Frontal cortex (tissue), 4 donors: Measurements from ENCODE around the gene SUN2. TPM values are rescaled to one million over a fixed set of nuclear protein-coding genes. Genes with fewer than 3 reads are reported as not detected.
A peak's percentile ranks its signal among the peaks of the same experiment; 100 is the strongest.

Source experiments
- DNase-seq, 2 donors: peaks; one replicate each; pipeline ENCODE4 v3.0.0; 2012; ENCODE audit warnings: low spot score in 2 of 2
- FAIRE-seq: peaks from 2 replicates; lab custom pipeline; 2012; peaks lifted over from hg19 to GRCh38; lab: Jason Lieb, UNC
- total RNA-seq: library from RNA; depleted of rRNA; stranded (reverse); fragments of >200 nt; gene quantifications from one replicate; pipeline ENCODE4 v1.2.3, GENCODE V29; 2014
- donor health status: control.
- donor health status: control.
- donor health status: control.

SUN2 gene
- total RNA-seq, 1 donor from 2014 or later: 78.7 TPM

DNA sequence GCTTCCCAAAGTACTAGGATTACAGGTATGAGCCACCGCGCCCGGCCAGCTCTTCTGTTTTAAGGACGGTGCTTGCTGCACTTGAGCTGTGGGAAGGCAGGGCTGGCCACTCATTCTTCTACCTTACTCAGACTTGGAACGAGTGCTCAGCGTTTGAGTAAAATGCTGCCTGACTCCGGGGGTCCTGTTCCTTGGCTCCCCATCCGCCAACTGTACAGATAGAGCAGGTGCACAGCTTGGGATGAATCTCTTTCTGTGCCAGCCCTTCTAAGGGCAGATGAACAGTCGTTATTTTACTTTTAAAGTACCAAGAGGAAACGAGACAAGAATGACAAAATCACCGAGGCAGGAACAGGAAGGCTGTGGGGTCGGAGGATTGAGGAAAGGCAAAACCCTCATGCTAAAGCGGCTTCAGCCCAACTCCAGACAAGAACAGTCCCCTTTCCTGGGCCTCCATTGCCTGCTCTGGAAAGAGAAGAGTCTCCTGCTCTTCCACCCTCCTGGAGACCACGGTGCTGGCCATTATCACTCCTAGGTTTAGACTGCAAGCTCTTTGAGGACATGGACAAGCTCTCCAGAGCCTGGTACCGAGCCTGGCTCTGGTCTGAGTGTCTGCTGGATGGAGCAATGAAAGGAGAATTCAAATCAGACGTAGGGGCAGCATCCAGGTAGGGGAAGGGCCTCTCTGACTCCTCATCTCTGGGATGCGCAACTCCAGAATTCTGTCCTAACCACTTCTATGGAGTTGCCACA is 1.1 kb upstream of the SUN2 start:
- DNase-seq: no peak
- no peak for FAIRE-seq

DNA sequence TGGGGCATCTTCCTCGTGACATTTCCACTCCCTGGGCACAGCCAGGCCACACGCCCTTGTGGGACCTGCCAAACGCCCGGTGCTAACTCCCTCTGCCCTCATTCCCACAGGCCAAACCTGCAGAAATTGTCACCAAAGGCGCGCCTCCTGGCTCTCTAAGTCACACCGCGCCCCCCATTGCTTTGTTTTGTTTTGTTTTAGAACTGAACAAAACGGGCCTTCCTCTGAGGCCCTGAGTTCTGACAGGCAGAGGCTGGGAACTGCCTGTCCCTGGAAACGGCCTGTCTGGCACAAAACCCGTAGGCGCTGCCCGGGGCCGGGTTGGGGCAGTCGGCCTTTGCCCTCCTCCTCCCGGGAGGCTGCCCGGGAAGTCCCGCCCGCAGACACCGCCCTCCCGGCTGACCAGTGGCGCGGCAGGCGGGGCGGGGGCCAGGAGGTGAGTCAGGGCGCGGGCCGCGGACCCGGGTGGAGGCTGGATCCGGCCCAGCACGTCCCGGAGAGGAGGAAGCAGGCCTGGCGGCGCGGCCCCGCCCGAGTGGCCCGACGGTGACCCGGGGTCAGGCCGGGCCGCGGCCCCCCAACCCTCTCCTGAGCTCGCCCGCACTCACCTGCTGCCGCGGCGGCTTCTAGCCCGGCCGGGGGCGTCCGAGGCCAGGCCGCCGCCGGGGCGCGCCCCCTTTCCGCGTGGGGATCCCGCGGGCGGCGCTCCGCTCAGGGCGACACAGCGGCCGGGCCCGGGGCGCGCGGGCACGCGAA is 465 bp downstream of the SUN2 start:
- no peak for FAIRE-seq
- peak; percentile 86 to 92 for DNase-seq

DNA sequence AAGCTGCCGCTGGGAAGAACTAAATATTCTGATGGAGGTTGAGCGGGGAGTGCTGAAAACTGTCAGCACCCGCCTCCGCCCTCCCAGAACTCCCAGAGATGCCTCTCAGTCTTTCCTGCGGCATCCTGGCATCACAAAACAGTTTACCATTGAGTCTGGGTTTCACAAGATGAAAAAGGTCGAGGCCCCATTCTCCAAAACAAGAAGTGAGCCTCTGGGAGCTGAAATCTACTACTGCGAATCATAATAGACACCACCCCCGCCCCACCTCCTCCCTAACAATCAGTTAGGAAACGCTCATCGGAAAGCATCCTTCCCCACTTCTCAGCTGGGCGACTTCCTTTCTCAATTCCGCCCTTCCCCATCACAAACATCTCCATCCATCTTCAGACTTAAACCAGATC is 1.0 kb downstream of the SUN2 start:
- DNase-seq (peak in 1 of 2 donors; percentile 62), FAIRE-seq (no peak)

DNA sequence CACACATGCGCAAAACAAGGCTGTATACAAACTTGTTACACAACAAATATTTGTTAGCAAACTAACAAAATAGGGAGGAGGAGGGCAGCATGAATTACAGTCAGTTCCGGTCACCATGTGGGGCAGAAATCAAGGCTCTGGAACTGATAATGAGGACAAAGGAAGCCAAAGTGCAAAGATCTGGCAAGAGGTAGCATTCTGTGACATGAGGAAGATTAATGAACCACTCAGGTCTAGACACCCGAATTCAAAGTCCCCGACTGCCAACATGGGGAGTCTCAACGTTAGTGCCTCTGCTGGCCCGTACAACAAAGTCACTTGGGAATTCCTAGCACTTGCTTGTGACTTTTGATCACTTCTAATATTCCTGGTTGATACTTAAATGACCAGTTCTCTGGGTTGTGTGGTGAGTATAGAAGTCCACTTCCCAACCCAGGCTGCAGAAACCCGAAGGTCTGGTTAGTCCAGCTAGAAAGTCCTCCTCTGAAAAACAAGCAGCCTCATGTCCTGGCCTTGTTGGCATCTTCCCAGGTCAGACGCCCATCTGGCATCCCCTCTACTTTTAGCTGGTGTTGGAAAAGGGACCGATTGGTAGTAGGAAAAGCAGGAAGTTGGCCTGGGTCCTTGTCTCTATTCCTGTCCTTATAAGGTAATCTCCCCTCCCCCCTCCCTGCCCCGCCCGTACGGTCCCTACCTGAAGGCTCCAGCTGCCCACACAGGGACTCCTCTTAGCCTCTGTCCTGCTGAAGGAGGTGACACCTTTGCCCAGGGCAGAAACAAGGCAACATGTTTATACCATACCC is 1.6 kb downstream of the SUN2 start:
- DNase-seq (no peak), FAIRE-seq (no peak)

DNA sequence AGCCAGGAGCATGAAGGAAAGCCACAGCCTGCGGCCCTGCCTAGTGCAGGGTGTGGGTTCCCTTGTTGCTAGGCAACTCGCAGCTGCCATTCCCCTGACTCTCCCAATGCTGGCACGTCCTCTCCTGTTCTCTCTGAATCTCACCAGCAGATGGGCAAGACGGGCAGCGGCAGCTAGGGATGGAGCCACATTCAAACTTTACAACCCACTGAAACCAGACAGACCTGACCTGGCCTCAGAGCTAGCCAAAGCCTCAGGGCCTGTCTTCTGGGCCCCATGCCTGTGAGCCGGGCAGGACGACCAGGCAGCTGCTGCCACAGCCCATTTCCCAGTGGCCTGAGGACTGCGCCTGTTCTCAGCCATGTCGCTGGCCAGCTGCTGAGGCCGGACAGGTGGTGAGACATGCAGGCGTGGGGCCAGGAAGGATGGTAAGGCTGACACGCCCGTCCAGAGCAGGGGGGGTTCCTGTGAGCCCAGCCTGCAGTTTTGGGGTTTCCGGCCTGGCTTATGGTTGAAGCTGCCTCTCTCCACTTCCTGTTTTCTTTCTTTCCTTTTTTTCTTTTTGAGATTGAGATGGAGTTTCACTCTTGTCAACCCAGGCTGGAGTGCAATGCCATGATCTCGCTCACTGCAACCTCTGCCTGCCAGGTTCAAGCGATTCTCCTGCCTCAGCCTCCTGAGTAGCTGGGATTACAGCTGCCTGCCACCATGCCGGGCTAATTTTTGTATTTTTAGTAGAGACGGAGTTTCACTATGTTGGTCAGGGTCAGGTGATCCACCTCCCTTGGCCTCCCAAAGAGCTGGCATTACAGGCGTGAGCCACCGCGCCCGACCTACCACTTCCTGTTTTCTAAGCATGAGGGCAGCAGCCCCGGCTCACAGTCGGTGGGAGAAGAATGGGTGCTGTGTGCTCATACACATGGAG is 4.1 kb downstream of the SUN2 start:
- FAIRE-seq (no peak), DNase-seq (no peak)

DNA sequence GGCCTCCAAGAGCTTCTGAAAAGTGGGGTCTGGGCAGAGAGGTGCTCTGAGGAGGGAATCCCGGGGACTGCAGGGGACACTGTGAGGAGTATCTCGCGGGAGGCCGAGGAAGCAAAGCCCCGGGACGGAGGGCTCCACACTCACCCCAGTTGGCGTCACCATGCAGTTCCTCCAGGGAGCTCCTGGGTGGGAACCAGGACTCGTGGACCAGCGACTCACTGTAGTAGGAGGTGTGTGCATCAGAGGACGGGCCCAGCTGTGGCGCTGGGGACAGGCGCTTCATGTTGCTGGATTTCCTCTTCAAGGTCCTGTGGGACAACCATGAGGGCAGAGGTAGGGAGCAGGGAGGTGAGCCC is 4.8 kb downstream of the SUN2 start:
- DNase-seq (no peak), FAIRE-seq (no peak)

DNA sequence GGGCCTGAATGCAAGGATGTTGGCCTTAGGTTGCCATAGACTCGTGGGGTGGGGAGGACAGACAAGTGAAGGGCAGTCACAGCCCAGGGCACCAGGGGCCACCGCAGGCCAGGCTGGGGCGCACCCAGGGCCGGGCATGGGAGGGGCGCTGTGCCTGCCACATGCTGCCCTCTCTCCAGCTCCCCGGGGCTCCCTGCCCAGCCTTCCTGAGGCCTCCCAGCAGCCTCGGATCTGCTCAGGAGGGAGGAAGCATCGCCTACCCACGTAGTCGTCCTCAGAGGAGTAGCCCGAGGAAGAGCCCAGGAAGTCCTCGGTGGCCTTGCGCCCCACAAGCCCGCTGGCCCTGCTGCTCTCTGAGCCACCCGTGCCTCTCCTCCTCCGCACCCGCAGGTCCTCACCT is 5.2 kb downstream of the SUN2 start:
- FAIRE-seq: no peak
- DNase-seq: no peak

DNA sequence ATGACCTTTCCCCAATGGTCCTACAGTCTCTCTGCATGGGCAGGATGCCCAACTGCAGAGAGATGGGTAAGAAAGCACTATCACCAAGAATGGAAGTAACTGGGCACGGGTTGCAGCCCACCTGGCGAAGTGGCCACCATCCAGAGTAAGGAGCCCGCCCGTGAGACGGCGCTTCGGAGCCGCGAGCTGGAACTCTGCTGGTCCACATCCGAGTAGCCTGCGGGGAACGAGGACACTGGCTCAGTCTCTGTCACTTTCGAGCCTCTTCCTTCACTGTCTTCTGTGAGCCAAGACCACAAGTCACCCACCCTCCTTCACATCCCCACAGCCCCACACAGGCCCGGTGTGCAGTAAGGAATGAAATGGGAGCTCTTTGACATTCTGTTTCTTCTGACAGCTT is 5.7 kb downstream of the SUN2 start:
- FAIRE-seq: no peak

DNA sequence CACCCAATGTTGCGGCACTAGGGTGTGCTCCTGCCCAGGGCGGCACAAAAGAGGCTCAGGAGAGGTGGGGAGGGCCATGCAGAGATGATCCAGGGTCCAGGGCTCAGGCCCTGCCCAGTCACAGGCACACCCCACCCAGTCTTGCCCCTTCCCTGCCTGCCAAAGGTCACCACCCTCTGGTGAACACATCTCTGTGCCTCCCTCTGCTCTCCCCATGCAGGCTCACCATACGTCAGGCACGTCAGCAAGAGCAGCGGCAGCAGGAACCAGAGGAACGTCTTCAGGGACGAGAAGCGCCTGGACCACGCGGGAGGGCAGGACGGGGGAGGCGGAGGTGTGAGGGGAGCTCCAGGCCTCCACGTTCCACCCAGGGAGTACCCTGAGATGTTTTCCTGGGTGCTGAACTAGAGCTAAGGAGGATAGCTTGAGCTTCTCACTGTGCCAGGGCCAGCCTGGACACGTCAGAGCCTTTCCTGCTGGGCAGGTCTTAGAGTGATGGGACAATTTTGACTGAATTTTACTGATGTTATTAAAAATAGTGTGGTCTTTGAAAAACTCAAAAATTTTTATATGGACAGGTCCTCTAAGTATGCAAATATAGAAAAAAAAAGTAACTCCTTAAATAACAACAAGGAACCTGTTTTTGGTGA is 7.2 kb downstream of the SUN2 start:
- FAIRE-seq (no peak), DNase-seq (no peak)

More for the DNA sequence above, 5.7 kb downstream of the SUN2 start:
- no peak for DNase-seq

DNA sequence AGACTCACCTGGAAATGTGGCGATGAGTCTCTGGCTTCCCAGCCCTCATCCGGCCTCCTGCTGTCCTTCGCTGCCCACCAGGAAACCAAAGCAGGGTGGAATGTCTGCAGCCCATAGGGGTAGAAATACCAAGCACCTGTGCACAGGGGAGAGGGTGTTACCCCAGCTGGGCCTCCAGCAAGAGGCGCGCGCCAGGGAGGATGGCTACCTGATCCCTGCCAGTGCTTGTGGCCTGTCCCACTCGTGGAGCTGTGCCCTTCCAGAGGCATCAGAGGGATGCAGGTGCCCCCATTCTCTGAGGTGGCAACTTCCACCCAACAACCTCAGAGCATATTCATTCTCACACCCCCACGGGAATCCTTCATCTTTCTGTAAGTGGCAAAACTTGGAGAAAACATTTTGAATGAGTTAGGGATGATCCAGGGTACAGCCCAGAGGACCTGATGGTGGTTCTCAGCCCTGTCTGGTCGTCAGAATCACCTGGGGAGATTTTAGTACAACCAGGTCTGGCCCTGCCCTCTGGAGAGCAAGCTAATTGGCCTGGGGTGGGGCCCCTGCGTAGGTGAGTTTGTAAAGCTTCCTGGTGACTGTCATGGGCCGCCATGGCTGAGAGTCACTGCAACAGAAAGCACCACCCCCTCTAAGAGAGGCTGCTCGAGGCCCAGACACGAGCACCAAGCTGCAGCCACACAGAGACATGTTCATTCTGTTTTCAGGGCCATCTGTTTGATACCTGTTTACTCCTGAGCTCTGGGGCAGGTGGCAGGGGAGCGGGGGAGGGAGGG is 9.9 kb downstream of the SUN2 start:
- DNase-seq (no peak), FAIRE-seq (no peak)

DNA sequence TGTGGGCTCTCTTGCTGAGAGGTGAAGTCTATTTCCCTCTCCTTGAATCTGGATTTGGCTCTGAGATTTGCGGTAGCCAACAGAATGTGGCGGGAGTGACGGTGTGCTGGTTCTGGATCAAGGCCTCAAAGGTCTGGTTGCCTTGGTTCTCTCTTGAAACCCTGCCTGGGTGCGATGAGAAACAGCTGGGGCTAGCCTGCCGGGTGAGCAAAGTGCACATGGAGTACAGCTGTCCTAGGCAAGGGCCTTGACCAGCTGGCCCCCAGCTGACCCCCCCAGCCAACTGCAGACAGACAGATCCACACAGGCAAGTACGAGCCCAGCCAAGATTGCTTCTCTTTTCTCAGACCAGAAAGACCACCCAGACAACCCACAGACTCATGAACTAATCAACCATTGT is 10.8 kb downstream of the SUN2 start:
- DNase-seq (no peak), FAIRE-seq (no peak)

DNA sequence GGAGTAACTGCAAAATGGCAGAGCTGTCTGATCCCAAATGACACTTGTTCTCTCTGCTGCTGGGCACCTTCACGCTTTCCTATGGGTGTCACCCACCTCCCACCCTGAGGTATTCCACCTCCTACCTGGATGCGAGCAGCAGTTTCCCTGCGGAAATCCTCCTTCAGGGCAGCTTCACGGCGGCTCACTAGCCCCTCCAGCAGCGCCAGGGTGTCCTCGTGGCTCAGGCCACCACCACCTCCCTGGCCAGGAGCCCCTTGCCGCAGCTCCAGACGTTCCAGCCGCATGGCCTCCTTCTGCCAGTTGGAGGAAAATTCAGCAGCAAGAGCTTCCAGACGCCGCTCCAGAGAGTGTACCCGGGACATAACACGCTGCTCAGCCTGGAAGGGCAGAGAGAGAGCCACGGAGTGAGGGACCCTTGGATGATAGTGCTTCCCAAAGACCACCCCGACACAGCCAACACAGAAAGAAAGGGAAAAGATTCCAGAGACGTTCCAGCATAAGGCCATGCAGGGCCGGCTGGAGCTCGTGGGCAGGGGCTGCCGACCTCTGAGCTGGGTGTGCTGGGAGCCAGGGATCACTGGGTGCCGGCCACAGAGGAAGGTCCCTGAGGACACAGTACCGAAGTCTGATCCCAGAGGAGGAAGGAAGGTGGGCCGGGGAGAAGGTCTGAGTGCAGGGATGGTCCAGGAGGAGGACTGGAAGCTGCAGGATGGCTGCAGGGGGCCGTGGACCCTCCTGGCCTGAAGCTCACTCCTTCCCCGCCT is 13.4 kb downstream of the SUN2 start:
- FAIRE-seq: no peak

DNA sequence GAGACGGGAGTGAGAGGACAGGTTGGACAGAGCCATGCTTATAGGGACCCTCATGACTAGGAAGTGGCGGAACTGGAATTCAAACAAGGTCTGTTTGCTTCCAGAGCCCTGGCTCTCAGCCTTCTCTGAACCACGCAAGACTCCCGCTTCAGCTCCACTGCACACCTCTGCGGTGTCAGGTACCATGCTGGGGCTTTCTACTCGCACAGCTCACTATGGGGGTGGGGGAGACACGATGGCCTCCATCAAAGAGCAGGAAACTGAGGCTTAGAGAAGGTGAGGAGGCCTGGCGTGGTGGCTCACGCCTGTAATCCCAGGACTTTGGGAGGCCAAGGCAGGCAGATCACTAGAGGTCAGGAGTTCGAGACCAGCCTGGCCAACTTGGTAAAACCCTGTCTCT is 14.2 kb downstream of the SUN2 start:
- DNase-seq: no peak
- FAIRE-seq: no peak

More for the DNA sequence above, 13.4 kb downstream of the SUN2 start:
- no peak for DNase-seq

DNA sequence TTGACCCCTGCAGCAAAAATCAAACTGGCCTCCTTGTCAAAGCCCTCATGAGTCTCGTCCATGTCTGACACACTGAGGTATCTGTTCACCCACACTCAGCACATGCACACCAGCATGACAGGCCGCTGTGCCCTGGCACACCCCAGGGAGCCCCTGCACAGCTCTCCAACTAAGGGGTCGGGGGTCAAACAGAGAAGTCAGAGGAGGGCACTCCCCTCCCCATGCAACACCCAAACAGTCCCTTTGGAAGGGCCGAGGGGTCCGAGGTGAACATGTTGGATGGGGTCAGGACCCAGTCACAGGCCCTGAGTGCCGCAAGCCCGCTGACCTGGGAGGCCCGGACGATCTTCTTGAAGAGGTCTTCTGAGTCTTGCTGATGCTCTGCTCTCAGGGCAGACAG is 14.6 kb downstream of the SUN2 start:
- DNase-seq (no peak), FAIRE-seq (no peak)

DNA sequence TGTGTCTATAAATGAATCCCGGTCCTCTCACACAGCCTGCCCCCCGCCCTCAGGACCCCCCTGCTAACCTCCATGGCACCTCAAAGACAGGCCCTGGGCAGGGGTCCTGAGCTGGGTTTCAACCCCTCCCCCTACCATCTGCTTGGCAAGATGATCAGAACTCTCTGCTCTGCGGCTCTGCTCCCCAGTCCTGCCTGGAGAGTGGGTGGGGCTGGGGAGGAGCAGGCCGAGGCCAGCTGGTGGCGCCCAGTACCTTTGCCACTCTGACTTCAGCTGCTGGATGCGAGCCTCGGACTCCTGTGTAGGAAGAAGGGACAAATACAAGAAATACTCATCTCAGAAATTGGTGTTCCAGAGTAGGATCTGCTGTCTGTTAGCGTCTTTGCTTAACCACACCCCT is 15.0 kb downstream of the SUN2 start:
- FAIRE-seq (no peak), DNase-seq (no peak)

DNA sequence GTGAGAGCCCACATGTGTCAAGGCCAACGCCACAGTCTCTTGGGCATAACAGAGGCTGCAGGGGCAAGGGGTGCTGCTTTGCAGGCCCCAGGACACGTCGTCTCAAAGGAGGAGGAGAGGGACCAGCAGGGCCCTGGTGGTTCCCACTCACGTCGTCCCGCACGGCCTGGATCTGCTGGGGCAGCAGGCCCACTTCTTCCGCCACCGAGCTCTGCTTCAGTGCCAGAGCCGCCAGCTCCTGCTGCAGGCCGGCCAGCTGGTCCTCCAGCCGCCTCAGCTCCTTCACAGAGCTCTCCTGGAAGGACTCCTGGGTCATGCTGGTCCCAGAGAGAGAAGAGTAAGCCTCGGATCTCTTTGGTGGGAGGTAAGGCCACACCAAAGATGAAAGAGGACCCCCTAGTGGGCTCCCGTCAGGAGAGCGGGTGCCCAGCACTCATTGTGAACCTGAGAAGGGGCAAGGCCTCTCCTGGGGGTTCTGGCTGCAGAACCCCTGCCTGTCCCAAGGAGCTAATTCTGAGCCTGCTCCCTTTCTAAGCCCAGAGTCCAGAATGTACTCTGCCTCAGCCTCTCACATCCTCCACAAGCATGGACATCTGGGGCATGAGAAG is 15.6 kb downstream of the SUN2 start:
- no peak for FAIRE-seq
- DNase-seq: no peak

DNA sequence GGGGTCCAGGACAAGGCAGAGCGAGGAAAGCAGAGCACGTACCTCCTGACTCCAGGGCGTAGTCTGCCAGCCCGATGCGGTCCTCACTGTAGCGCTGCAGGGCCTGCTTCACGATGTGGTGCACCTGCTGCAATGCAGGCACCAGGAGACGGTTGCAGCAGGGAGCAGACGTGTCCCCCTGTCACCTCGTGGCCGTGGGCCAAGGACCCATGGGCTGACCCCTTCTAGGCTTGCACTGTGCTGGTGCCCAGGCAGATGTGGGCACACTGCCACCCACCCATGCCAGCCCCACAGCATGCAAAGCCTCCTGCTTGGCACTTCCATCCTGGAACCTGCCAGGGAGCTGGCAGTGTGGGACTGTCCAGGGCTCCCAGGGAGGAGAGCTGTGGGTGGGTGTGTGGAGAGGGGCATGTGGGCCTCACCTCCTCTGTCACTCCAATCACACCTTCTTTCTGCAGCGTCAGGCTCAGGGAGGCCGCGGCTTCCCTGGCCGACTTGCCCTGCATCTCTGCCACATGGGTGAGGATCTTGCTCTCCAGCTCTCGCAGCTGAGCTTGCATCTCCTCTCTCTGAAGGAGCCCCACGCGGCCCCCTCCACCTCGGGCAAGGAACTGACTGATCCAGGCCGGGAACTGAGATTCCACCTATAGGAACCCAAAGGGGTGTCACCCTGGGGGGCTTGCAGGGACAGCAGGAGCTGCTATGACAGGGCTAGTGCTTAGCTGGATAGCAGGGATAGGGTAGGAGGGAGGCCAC is 16.3 kb downstream of the SUN2 start:
- DNase-seq (no peak), FAIRE-seq (no peak)
